ENCODE measurements around the gene NBEA. TPM values are rescaled to one million over a fixed set of nuclear protein-coding genes. Genes with fewer than 3 reads are reported as not detected.
A peak's percentile ranks its signal among the peaks of the same experiment; 100 is the strongest.

Gene NBEA
- total RNA-seq, 1 donor from 2014 or later, result 0.14 TPM

- H3K9me3 Mint-ChIP-seq, result peaks cover 3% of the 10 kb centered on the region
- no peak for DNase-seq
- no peak overlapping the region for H3K27ac Mint-ChIP-seq
- no peak overlapping the region for H3K4me3 Mint-ChIP-seq
- peaks cover 15% of the 10 kb centered on the region for H3K4me1 Mint-ChIP-seq
- intact Hi-C loops (cut with micrococcal nuclease), result no loop called here
- no peaks in the 10 kb centered on the region for H3K27me3 Mint-ChIP-seq
- no peaks in the 10 kb centered on the region for H3K36me3 Mint-ChIP-seq (ENCODE audit: low read depth)
These were observed 201.1 kb downstream of the NBEA start for GRCh38 chr13:35143123-35143522.

- Mint-ChIP-seq H3K27me3 (no peaks in the 10 kb centered on the region), H3K27ac (no peak overlapping the region), H3K36me3 (ENCODE audit: low read depth) (no peaks in the 10 kb centered on the region), H3K4me3 (no peak overlapping the region), H3K4me1 (peaks cover 12% of the 10 kb centered on the region), H3K9me3 (peaks cover 3% of the 10 kb centered on the region)
- intact Hi-C loops (cut with micrococcal nuclease), result no loop called here
- no peak for DNase-seq
These were observed 202.3 kb downstream of the NBEA start for GRCh38 chr13:35144166-35144890.

GRCh38 chr13:35146686-35147085, 204.6 kb downstream of the NBEA start:
- intact Hi-C loops (cut with micrococcal nuclease), result no loop called here
- H3K27me3 Mint-ChIP-seq, result no peaks in the 10 kb centered on the region
- peaks cover 7% of the 10 kb centered on the region for H3K4me1 Mint-ChIP-seq
- no peaks in the 10 kb centered on the region for H3K36me3 Mint-ChIP-seq (ENCODE audit: low read depth)
- no peak overlapping the region for H3K27ac Mint-ChIP-seq
- DNase-seq, result no peak
- H3K4me3 Mint-ChIP-seq, result no peak overlapping the region
- H3K9me3 Mint-ChIP-seq, result peaks cover 3% of the 10 kb centered on the region

- Mint-ChIP-seq H3K27me3 (no peaks in the 10 kb centered on the region), H3K27ac (no peak overlapping the region), H3K4me1 (peaks cover 10% of the 10 kb centered on the region), H3K9me3 (no peaks in the 10 kb centered on the region), H3K4me3 (no peak overlapping the region), H3K36me3 (ENCODE audit: low read depth) (no peaks in the 10 kb centered on the region)
- DNase-seq, result peak; percentile 78
- intact Hi-C loops (cut with micrococcal nuclease), result loop anchor here (1.0 to 5.0 kb wide), 3 partner anchors 8 to 1355 kb away; partner anchors contain the start of gene NBEA
These were observed 215.2 kb downstream of the NBEA start for GRCh38 chr13:35157143-35157755.

GRCh38 chr13:35159041-35159440, 217.0 kb downstream of the NBEA start:
- Mint-ChIP-seq H3K27me3 (no peaks in the 10 kb centered on the region), H3K4me1 (peaks cover 14% of the 10 kb centered on the region), H3K36me3 (ENCODE audit: low read depth) (no peaks in the 10 kb centered on the region), H3K9me3 (no peaks in the 10 kb centered on the region), H3K27ac (no peak overlapping the region), H3K4me3 (no peak overlapping the region)
- no peak for DNase-seq
- intact Hi-C loops (cut with micrococcal nuclease), result loop anchor here (5.0 kb wide), 2 partner anchors 217 to 1357 kb away; partner anchors contain the start of gene NBEA

- intact Hi-C loops (cut with micrococcal nuclease), result loop anchor here (5.0 to 10.0 kb wide), 4 partner anchors 1006 to 1934 kb away; no protein-coding TSS in a partner anchor
- no peak overlapping the region for H3K27ac Mint-ChIP-seq
- no peaks in the 10 kb centered on the region for H3K27me3 Mint-ChIP-seq
- H3K4me1 Mint-ChIP-seq, result peaks cover 14% of the 10 kb centered on the region
- no peaks in the 10 kb centered on the region for H3K9me3 Mint-ChIP-seq
- no peak overlapping the region for H3K4me3 Mint-ChIP-seq
- DNase-seq, result no peak
- H3K36me3 Mint-ChIP-seq (ENCODE audit: low read depth), result no peaks in the 10 kb centered on the region
These were observed 218.8 kb downstream of the NBEA start for GRCh38 chr13:35160896-35161295.

- Mint-ChIP-seq H3K4me3 (peak overlapping the region; percentile 62), H3K27me3 (no peaks in the 10 kb centered on the region), H3K36me3 (ENCODE audit: low read depth) (no peaks in the 10 kb centered on the region), H3K4me1 (peaks cover 14% of the 10 kb centered on the region), H3K9me3 (no peaks in the 10 kb centered on the region), H3K27ac (peak overlapping the region; percentile 46)
- intact Hi-C loops (cut with micrococcal nuclease), result loop anchor here (5.0 to 10.0 kb wide), 4 partner anchors 1008 to 1935 kb away; no protein-coding TSS in a partner anchor
- no peak for DNase-seq
These were observed 220.3 kb downstream of the NBEA start for GRCh38 chr13:35162420-35162819.

- no peaks in the 10 kb centered on the region for H3K9me3 Mint-ChIP-seq
- no peak overlapping the region for H3K27ac Mint-ChIP-seq
- no peaks in the 10 kb centered on the region for H3K36me3 Mint-ChIP-seq (ENCODE audit: low read depth)
- DNase-seq, result no peak
- intact Hi-C loops (cut with micrococcal nuclease), result loop anchor here (5.0 to 10.0 kb wide), 4 partner anchors 1009 to 1936 kb away; no protein-coding TSS in a partner anchor
- H3K4me3 Mint-ChIP-seq, result no peak overlapping the region
- H3K27me3 Mint-ChIP-seq, result no peaks in the 10 kb centered on the region
- H3K4me1 Mint-ChIP-seq, result peaks cover 14% of the 10 kb centered on the region
These were observed 221.6 kb downstream of the NBEA start for GRCh38 chr13:35163674-35164073.

- H3K4me1 Mint-ChIP-seq, result peaks cover 8% of the 10 kb centered on the region
- intact Hi-C loops (cut with micrococcal nuclease), result loop anchor here (5.0 to 10.0 kb wide), 4 partner anchors 1010 to 1937 kb away; no protein-coding TSS in a partner anchor
These were observed 222.4 kb downstream of the NBEA start for GRCh38 chr13:35164324-35164932.

GRCh38 chr13:35165205-35165604, 223.1 kb downstream of the NBEA start:
- no peak for DNase-seq
- no peaks in the 10 kb centered on the region for H3K27me3 Mint-ChIP-seq
- H3K36me3 Mint-ChIP-seq (ENCODE audit: low read depth), result no peaks in the 10 kb centered on the region
- intact Hi-C loops (cut with micrococcal nuclease), result loop anchor here (1.0 to 10.0 kb wide), 2 partner anchors 8 to 1010 kb away; no protein-coding TSS in a partner anchor
- no peak overlapping the region for H3K27ac Mint-ChIP-seq
- no peak overlapping the region for H3K4me3 Mint-ChIP-seq
- peaks cover 6% of the 10 kb centered on the region for H3K4me1 Mint-ChIP-seq
- H3K9me3 Mint-ChIP-seq, result no peaks in the 10 kb centered on the region

More at GRCh38 chr13:35164324-35164932, 222.4 kb downstream of the NBEA start:
- Mint-ChIP-seq H3K27me3 (no peaks in the 10 kb centered on the region), H3K36me3 (ENCODE audit: low read depth) (no peaks in the 10 kb centered on the region), H3K9me3 (no peaks in the 10 kb centered on the region), H3K27ac (no peak overlapping the region), H3K4me3 (no peak overlapping the region)
- no peak for DNase-seq

- DNase-seq, result no peak
- Mint-ChIP-seq H3K9me3 (no peaks in the 10 kb centered on the region), H3K27me3 (no peaks in the 10 kb centered on the region), H3K4me3 (no peak overlapping the region), H3K36me3 (ENCODE audit: low read depth) (no peaks in the 10 kb centered on the region), H3K4me1 (no peaks in the 10 kb centered on the region), H3K27ac (no peak overlapping the region)
- intact Hi-C loops (cut with micrococcal nuclease), result no loop called here
These were observed 237.4 kb downstream of the NBEA start for GRCh38 chr13:35179494-35179893.

GRCh38 chr13:35179920-35180663, 238.0 kb downstream of the NBEA start:
- no peak for DNase-seq
- no peak overlapping the region for H3K4me3 Mint-ChIP-seq
- no peaks in the 10 kb centered on the region for H3K36me3 Mint-ChIP-seq (ENCODE audit: low read depth)
- no peaks in the 10 kb centered on the region for H3K4me1 Mint-ChIP-seq
- H3K9me3 Mint-ChIP-seq, result no peaks in the 10 kb centered on the region
- no peaks in the 10 kb centered on the region for H3K27me3 Mint-ChIP-seq
- no peak overlapping the region for H3K27ac Mint-ChIP-seq
- intact Hi-C loops (cut with micrococcal nuclease), result no loop called here

- Mint-ChIP-seq H3K36me3 (ENCODE audit: low read depth) (no peaks in the 10 kb centered on the region), H3K4me3 (no peak overlapping the region), H3K4me1 (no peaks in the 10 kb centered on the region), H3K9me3 (no peaks in the 10 kb centered on the region), H3K27me3 (no peaks in the 10 kb centered on the region), H3K27ac (no peak overlapping the region)
- no peak for DNase-seq
- intact Hi-C loops (cut with micrococcal nuclease), result no loop called here
These were observed 248.2 kb downstream of the NBEA start for GRCh38 chr13:35190241-35190640.
